ENCODE measurements around the gene ANKRD11. TPM values are rescaled to one million over a fixed set of nuclear protein-coding genes. Genes with fewer than 3 reads are reported as not detected.

ANKRD11 gene
- total RNA-seq, 1 experiment from 2014 or later = 266 TPM

GRCh38 chr16:89315791-89316581 is 174.4 kb downstream of the ANKRD11 start:
- no TSS peak for BruUV-seq (replicated peaks)
- ATAC-seq (peak; percentile 48), DNase-seq (ENCODE audit: low read depth, low spot score) (no peak)
- CTCF ChIA-PET = interaction anchor here (1.0 kb wide), 1 partner anchor 10 kb away, joined by 3 read pairs; no protein-coding TSS in a partner anchor
- no peaks in the 10 kb centered on the region for H3K9me3 ChIP-seq (ENCODE audit: control insufficient read depth in 1 of 2, insufficient read depth in 1 of 2, low read depth in 1 of 2, low read length in 2 of 2)
- H2AFZ ChIP-seq (ENCODE audit: low read depth, low read length, poor library complexity, severe bottlenecking) = no peak overlapping the region
- intact Hi-C loops (cut with micrococcal nuclease) = no loop called here
- H3K79me2 ChIP-seq (ENCODE audit: insufficient read depth, low read length) = peaks cover 100% of the 10 kb centered on the region
- H3K9me2 ChIP-seq (ENCODE audit: insufficient read depth) = no peaks in the 10 kb centered on the region
- no peaks in the 10 kb centered on the region for H3K27me3 ChIP-seq (ENCODE audit: insufficient read depth, low read length)
- peak overlapping the region; percentile 45 for H3K27ac ChIP-seq (ENCODE audit: low read depth, low read length)
- RAD21 ChIA-PET (ENCODE audit: low non-redundant PET in 1 of 2, low total read pairs in 2 of 2, uncharacterized antibody in 2 of 2, unreplicated experiment in 2 of 2) = no interaction called here
- peaks cover 55 to 70% of the 10 kb centered on the region in 2 experiments for H3K4me1 ChIP-seq (ENCODE audit: control insufficient read depth in 1 of 2, insufficient read depth in 2 of 2, low read length in 2 of 2)
- H3K36me3 ChIP-seq (ENCODE audit: control insufficient read depth in 1 of 2, insufficient read depth in 2 of 2, low read length in 2 of 2) = peaks cover 9 to 34% of the 10 kb centered on the region in 2 experiments; a peak in 3 of 4 replicates
- POLR2A ChIA-PET = no interaction called here
- H3K4me2 ChIP-seq (ENCODE audit: low read length) = peak overlapping the region; percentile 69
- peak overlapping the region; percentile 39 for H3K9ac ChIP-seq (ENCODE audit: low read length)
- peaks cover 16% of the 10 kb centered on the region; the same call in 1 of the 2 replicates for H4K20me1 ChIP-seq (ENCODE audit: insufficient read depth)
- TF ChIP-seq EZH2phosphoT487 (IDR thresholded peaks at IDR 0.05; ENCODE audit: borderline replicate concordance) (no peak), TCF7L2 (IDR thresholded peaks at IDR 0.05; ENCODE audit: borderline replicate concordance, extremely low read depth, insufficient read depth, insufficient read length) (peak; percentile 63), ELF1 (IDR thresholded peaks at IDR 0.05; ENCODE audit: borderline replicate concordance, low read depth) (no peak), ZBTB33 (IDR thresholded peaks at IDR 0.05; ENCODE audit: extremely low read depth, insufficient replicate concordance, low read length) (no peak), POLR2AphosphoS5 (IDR thresholded peaks at IDR 0.05; ENCODE audit: low read depth, low read length) (peak; percentile 45)
- H3K4me3 ChIP-seq (replicated peaks in 1 of 2; ENCODE audit: low read depth in 1 of 2, low read length in 2 of 2) = peak overlapping the region in 1 of 2 experiments; percentile 28; a peak in 1 of 4 replicates

Measured in HCT116 (cell line).